ENCODE measurements around the gene LYPD6B. TPM values are rescaled to one million over a fixed set of nuclear protein-coding genes. Genes with fewer than 3 reads are reported as not detected.

The LYPD6B gene
- total RNA-seq, 1 experiment from 2014 or later = 21.6 TPM

- no peak for DNase-seq (ENCODE audit: low read depth)
Measured at GRCh38 chr2:149039213-149039724, 770 bp downstream of the LYPD6B start.

- DNase-seq (ENCODE audit: low read depth) = peak; percentile 42
Measured at GRCh38 chr2:149040451-149040850, 2.0 kb downstream of the LYPD6B start.

- DNase-seq (ENCODE audit: low read depth) = no peak
Measured at GRCh38 chr2:149041482-149041881, 3.0 kb downstream of the LYPD6B start.

- DNase-seq (ENCODE audit: low read depth) = no peak
Measured at GRCh38 chr2:149042881-149043280, 4.4 kb downstream of the LYPD6B start.

- no peak for DNase-seq (ENCODE audit: low read depth)
Measured at GRCh38 chr2:149044500-149044899, 6.0 kb downstream of the LYPD6B start.

GRCh38 chr2:149047118-149047517 lies 8.6 kb downstream of the LYPD6B start:
- DNase-seq (ENCODE audit: low read depth) = no peak

- peak; percentile 60 for DNase-seq (ENCODE audit: low read depth)
Measured at GRCh38 chr2:149049142-149049541, 10.6 kb downstream of the LYPD6B start.

- peak; percentile 45 for DNase-seq (ENCODE audit: low read depth)
Measured at GRCh38 chr2:149050188-149050587, 11.7 kb downstream of the LYPD6B start.

- DNase-seq (ENCODE audit: low read depth) = peak; percentile 39
Measured at GRCh38 chr2:149055751-149056150, 17.3 kb downstream of the LYPD6B start.

GRCh38 chr2:149056541-149057255 lies 18.2 kb downstream of the LYPD6B start:
- DNase-seq (ENCODE audit: low read depth) = no peak

- DNase-seq (ENCODE audit: low read depth) = no peak
Measured at GRCh38 chr2:149057401-149057800, 18.9 kb downstream of the LYPD6B start.

GRCh38 chr2:149058936-149059335 lies 20.4 kb downstream of the LYPD6B start:
- peak; percentile 72 for DNase-seq (ENCODE audit: low read depth)

GRCh38 chr2:149059822-149060221 lies 21.3 kb downstream of the LYPD6B start:
- DNase-seq (ENCODE audit: low read depth) = no peak

- DNase-seq (ENCODE audit: low read depth) = no peak
Measured at GRCh38 chr2:149061133-149061745, 22.7 kb downstream of the LYPD6B start.

- no peak for DNase-seq (ENCODE audit: low read depth)
Measured at GRCh38 chr2:149062531-149062930, 24.0 kb downstream of the LYPD6B start.

GRCh38 chr2:149063177-149063576 lies 24.7 kb downstream of the LYPD6B start:
- no peak for DNase-seq (ENCODE audit: low read depth)

GRCh38 chr2:149064365-149064841 lies 25.9 kb downstream of the LYPD6B start:
- peak; percentile 52 for DNase-seq (ENCODE audit: low read depth)

GRCh38 chr2:149064856-149065630 lies 26.5 kb downstream of the LYPD6B start:
- DNase-seq (ENCODE audit: low read depth) = peak; percentile 87

GRCh38 chr2:149068225-149068995 lies 29.9 kb downstream of the LYPD6B start:
- peak; percentile 45 for DNase-seq (ENCODE audit: low read depth)

GRCh38 chr2:149068996-149069888 lies 30.7 kb downstream of the LYPD6B start:
- DNase-seq (ENCODE audit: low read depth) = peak; percentile 99
